ENCODE results near the gene AHRR.
A peak's percentile ranks its signal among the peaks of the same experiment; 100 is the strongest.

The AHRR gene

DNA sequence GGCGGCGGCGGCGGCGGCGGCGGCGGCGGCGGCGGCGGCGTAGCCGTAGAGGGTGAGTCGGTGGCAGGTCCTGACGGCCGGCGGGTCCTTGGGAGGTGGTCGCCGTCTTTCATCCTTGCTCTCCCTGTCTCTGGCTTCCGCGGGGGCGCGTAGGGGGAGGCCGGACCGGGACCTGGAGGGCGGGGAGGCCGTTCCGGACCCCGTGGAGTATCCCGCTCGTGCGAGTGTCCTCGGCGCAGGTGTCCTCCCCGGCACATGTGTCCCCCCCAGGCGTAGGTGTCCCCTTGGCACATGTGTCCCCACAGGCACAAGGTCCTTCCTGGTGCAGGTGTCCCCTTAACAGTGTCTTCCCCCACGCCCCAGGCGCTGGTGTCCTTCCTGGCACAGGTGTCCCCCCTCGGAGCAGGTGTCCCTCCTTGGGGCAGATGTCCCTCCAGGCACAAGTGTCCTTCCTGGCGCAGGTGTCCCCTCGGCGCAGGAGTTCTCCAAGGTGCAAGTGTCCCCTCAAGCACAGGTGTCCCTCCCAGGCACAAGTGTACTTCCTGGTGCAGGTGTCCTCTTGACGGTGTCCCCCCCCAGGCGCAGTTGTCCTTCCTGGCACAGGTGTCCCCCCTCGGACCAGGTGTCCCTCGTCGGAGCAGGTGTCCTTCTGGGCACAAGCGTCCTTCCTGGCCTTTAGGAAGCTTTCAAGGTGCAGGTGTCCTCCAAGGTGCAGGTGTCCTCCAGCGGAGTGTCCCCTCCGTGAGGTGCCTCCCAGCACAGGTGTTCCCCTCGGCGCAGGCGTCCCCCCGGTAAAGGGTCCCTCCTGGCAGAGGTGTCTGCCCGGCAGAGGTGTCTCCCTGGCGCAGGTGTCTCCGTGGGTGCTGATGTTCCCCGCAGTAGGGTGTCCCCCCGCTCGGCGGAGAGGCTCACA is 122.0 kb downstream of the AHRR start:
- Histone ChIP-seq H3K27ac (ENCODE audit: low read depth, low read length) (no peak overlapping the region), H3K4me3 (ENCODE audit: low read depth, low read length) (peak overlapping the region; percentile 89), H2BK120ac (ENCODE audit: insufficient read depth, low read length, poor library complexity) (peak overlapping the region; percentile 90), H4K12ac (ENCODE audit: low read depth, low read length) (peak overlapping the region; percentile 46), H2BK12ac (ENCODE audit: low read length) (no peak overlapping the region), H3K14ac (ENCODE audit: low read length) (peak overlapping the region; percentile 88), H3K23ac (ENCODE audit: low read length) (no peak overlapping the region), H3K27me3 (ENCODE audit: insufficient read depth, low read length) (no peaks in the 10 kb centered on the region), H3K9me3 (ENCODE audit: insufficient read depth, low read depth, low read length) (peaks cover 2% of the 10 kb centered on the region), H3K4ac (ENCODE audit: low read depth, low read length) (peak overlapping the region; percentile 95), H3K4me1 (ENCODE audit: control insufficient read depth in 1 of 2, insufficient read depth in 2 of 2, low read length in 2 of 2) (peaks cover 13 to 14% of the 10 kb centered on the region in 2 experiments), H3K4me2 (ENCODE audit: low read length) (peak overlapping the region; percentile 98), H3K79me2 (ENCODE audit: control insufficient read depth, insufficient read depth, low read length, poor library complexity) (peaks cover 14% of the 10 kb centered on the region), H3K79me1 (ENCODE audit: low read length) (peaks cover 7% of the 10 kb centered on the region), H2AFZ (ENCODE audit: insufficient read depth, low read length, poor library complexity) (peak overlapping the region; percentile 90), H3K36me3 (ENCODE audit: control insufficient read depth in 1 of 2, insufficient read depth in 2 of 2, low read length in 2 of 2) (peaks cover 15 to 16% of the 10 kb centered on the region in 2 experiments), H2AK5ac (ENCODE audit: low read length) (peak overlapping the region; percentile 6), H2BK5ac (ENCODE audit: low read depth, low read length, poor library complexity) (no peak overlapping the region), H3K9ac (ENCODE audit: low read length) (peak overlapping the region; percentile 95), H4K8ac (ENCODE audit: low read depth, low read length) (peak overlapping the region; percentile 95), H3K18ac (ENCODE audit: low read length) (peak overlapping the region; percentile 91), H4K91ac (ENCODE audit: low read depth, low read length) (peak overlapping the region; percentile 83)
- no CpG with 5 or more reads among the region's 62 CpGs for WGBS (ENCODE audit: extremely low coverage, insufficient coverage, insufficient read length)
- DNase-seq: no peak

DNA sequence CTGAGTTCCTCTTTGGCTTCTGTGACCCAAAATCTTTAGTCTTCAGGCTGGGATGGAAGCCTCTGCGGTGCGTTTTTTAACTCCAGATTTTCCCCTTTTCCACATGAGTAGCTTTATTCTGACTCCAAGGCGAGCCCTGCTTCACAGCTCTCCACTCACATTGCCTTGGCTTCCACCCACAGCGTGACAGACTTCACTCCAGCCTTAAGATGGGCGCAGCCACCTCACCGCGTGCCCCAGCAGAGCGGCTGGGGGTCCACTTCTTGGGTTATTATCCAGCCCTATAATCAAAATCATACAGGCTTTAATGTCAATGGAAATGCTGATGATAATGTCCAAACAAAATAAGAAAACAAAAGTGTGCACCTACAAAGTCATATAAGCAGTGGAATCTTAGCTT is 122.7 kb downstream of the AHRR start:
- no peak overlapping the region for H2BK120ac ChIP-seq (ENCODE audit: insufficient read depth, low read length, poor library complexity)
- peaks cover 2% of the 10 kb centered on the region for H3K9me3 ChIP-seq (ENCODE audit: insufficient read depth, low read depth, low read length)
- DNase-seq: no peak
- no peak overlapping the region for H4K12ac ChIP-seq (ENCODE audit: low read depth, low read length)
- no peak overlapping the region for H3K4me3 ChIP-seq (ENCODE audit: low read depth, low read length)
- no peak overlapping the region for H2BK5ac ChIP-seq (ENCODE audit: low read depth, low read length, poor library complexity)
- no peak overlapping the region for H3K27ac ChIP-seq (ENCODE audit: low read depth, low read length)
- H2BK12ac ChIP-seq (ENCODE audit: low read length): no peak overlapping the region
- no peak overlapping the region for H3K9ac ChIP-seq (ENCODE audit: low read length)
- no CpG with 5 or more reads among the region's 8 CpGs for WGBS (ENCODE audit: extremely low coverage, insufficient coverage, insufficient read length)
- no peak overlapping the region for H3K4me2 ChIP-seq (ENCODE audit: low read length)
- no peak overlapping the region for H4K8ac ChIP-seq (ENCODE audit: low read depth, low read length)
- no peak overlapping the region for H2AFZ ChIP-seq (ENCODE audit: insufficient read depth, low read length, poor library complexity)
- H3K23ac ChIP-seq (ENCODE audit: low read length): no peak overlapping the region
- H3K27me3 ChIP-seq (ENCODE audit: insufficient read depth, low read length): no peaks in the 10 kb centered on the region
- H3K4ac ChIP-seq (ENCODE audit: low read depth, low read length): peak overlapping the region; percentile 35
- no peak overlapping the region for H3K18ac ChIP-seq (ENCODE audit: low read length)
- no peak overlapping the region for H4K91ac ChIP-seq (ENCODE audit: low read depth, low read length)
- H3K14ac ChIP-seq (ENCODE audit: low read length): no peak overlapping the region
- peaks cover 13 to 14% of the 10 kb centered on the region in 2 experiments for H3K4me1 ChIP-seq (ENCODE audit: control insufficient read depth in 1 of 2, insufficient read depth in 2 of 2, low read length in 2 of 2)
- H2AK5ac ChIP-seq (ENCODE audit: low read length): no peak overlapping the region
- peaks cover 18 to 20% of the 10 kb centered on the region in 2 experiments for H3K36me3 ChIP-seq (ENCODE audit: control insufficient read depth in 1 of 2, insufficient read depth in 2 of 2, low read length in 2 of 2)
- H3K79me1 ChIP-seq (ENCODE audit: low read length): peaks cover 7% of the 10 kb centered on the region
- peaks cover 14% of the 10 kb centered on the region for H3K79me2 ChIP-seq (ENCODE audit: control insufficient read depth, insufficient read depth, low read length, poor library complexity)

DNA sequence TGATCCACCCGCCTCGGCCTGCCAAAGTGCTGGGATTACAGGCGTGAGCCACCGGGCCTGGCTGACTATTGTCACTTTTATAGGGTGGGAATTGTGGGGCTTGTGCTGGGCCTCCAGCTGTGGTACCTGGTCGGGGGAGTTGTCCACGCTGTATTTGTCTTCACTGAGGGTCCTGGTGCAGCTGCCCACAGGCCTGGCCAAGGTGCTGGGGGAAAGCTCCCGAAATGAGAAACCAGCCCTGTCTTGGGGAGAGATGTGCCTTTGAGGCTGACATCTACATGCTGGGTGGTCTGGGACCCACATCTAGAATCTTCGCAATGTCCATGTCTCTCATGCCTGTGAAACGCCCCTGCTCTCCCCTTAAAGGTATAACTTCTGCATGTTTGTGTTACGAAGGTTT is 124.1 kb downstream of the AHRR start:
- Histone ChIP-seq H3K4me1 (ENCODE audit: control insufficient read depth in 1 of 2, insufficient read depth in 2 of 2, low read length in 2 of 2) (peaks cover 13 to 14% of the 10 kb centered on the region in 2 experiments), H2BK5ac (ENCODE audit: low read depth, low read length, poor library complexity) (no peak overlapping the region), H3K27ac (ENCODE audit: low read depth, low read length) (no peak overlapping the region), H3K36me3 (ENCODE audit: control insufficient read depth in 1 of 2, insufficient read depth in 2 of 2, low read length in 2 of 2) (peaks cover 18 to 22% of the 10 kb centered on the region in 2 experiments), H2BK120ac (ENCODE audit: insufficient read depth, low read length, poor library complexity) (no peak overlapping the region), H3K27me3 (ENCODE audit: insufficient read depth, low read length) (no peaks in the 10 kb centered on the region), H3K9me3 (ENCODE audit: insufficient read depth, low read depth, low read length) (peaks cover 2% of the 10 kb centered on the region), H3K79me2 (ENCODE audit: control insufficient read depth, insufficient read depth, low read length, poor library complexity) (peaks cover 14% of the 10 kb centered on the region), H3K4me3 (ENCODE audit: low read depth, low read length) (no peak overlapping the region), H3K4ac (ENCODE audit: low read depth, low read length) (no peak overlapping the region), H3K23ac (ENCODE audit: low read length) (no peak overlapping the region), H4K8ac (ENCODE audit: low read depth, low read length) (no peak overlapping the region), H3K9ac (ENCODE audit: low read length) (no peak overlapping the region), H3K18ac (ENCODE audit: low read length) (no peak overlapping the region), H4K91ac (ENCODE audit: low read depth, low read length) (no peak overlapping the region), H3K79me1 (ENCODE audit: low read length) (peaks cover 7% of the 10 kb centered on the region), H3K14ac (ENCODE audit: low read length) (no peak overlapping the region), H3K4me2 (ENCODE audit: low read length) (no peak overlapping the region), H2AFZ (ENCODE audit: insufficient read depth, low read length, poor library complexity) (no peak overlapping the region), H2BK12ac (ENCODE audit: low read length) (no peak overlapping the region), H2AK5ac (ENCODE audit: low read length) (no peak overlapping the region), H4K12ac (ENCODE audit: low read depth, low read length) (no peak overlapping the region)
- DNase-seq: no peak
- no CpG with 5 or more reads among the region's 10 CpGs for WGBS (ENCODE audit: extremely low coverage, insufficient coverage, insufficient read length)

DNA sequence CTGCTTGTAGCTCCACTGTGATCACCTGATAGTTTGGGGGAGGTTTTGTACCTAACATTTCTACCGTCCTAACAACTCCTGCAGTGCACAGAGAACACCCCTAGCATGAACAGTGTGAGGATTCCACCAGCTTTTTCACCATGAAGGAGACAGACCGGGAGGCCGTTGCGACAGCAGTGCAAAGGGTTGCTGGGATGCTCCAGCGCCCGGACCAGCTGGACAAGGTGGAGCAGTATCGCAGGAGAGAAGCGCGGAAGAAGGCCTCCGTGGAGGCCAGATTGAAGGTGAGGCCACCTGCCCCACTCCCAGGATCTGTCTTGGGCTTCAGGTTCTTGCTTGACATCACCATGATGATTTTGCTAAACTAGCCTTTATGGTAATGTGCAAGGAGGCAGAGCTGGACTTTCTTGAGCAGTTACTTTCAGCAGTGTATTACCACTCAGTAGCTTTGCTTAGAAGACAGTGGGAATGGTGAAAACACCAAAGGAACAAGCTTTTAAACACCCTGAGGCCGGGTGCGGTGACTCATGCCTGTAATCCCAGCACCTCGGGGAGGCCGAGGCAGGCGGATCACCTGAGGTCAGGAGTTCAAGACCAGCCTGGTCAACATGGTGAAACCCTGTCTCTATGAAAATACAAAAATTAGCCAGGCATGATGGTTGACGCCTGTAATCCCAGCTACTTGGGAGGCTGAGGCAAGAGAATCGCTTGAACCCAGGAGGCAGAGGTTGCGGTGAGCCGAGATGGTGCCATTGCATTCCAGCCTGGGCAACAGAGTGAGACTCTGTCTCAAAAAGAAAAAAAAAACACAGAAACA is 124.8 kb downstream of the AHRR start:
- H3K9me3 ChIP-seq (ENCODE audit: insufficient read depth, low read depth, low read length): peaks cover 2% of the 10 kb centered on the region
- H3K79me2 ChIP-seq (ENCODE audit: control insufficient read depth, insufficient read depth, low read length, poor library complexity): peaks cover 14% of the 10 kb centered on the region
- H3K14ac ChIP-seq (ENCODE audit: low read length): no peak overlapping the region
- H4K12ac ChIP-seq (ENCODE audit: low read depth, low read length): no peak overlapping the region
- no peak overlapping the region for H4K91ac ChIP-seq (ENCODE audit: low read depth, low read length)
- no peak overlapping the region for H3K18ac ChIP-seq (ENCODE audit: low read length)
- no peak overlapping the region for H3K4me2 ChIP-seq (ENCODE audit: low read length)
- H3K79me1 ChIP-seq (ENCODE audit: low read length): peaks cover 7% of the 10 kb centered on the region
- no peak overlapping the region for H3K9ac ChIP-seq (ENCODE audit: low read length)
- no CpG with 5 or more reads among the region's 19 CpGs for WGBS (ENCODE audit: extremely low coverage, insufficient coverage, insufficient read length)
- no peak overlapping the region for H4K8ac ChIP-seq (ENCODE audit: low read depth, low read length)
- H2BK120ac ChIP-seq (ENCODE audit: insufficient read depth, low read length, poor library complexity): no peak overlapping the region
- H2AK5ac ChIP-seq (ENCODE audit: low read length): no peak overlapping the region
- H2AFZ ChIP-seq (ENCODE audit: insufficient read depth, low read length, poor library complexity): no peak overlapping the region
- H3K36me3 ChIP-seq (ENCODE audit: control insufficient read depth in 1 of 2, insufficient read depth in 2 of 2, low read length in 2 of 2): peaks cover 18 to 22% of the 10 kb centered on the region in 2 experiments
- H3K4me1 ChIP-seq (ENCODE audit: control insufficient read depth in 1 of 2, insufficient read depth in 2 of 2, low read length in 2 of 2): peaks cover 13 to 14% of the 10 kb centered on the region in 2 experiments
- H3K4ac ChIP-seq (ENCODE audit: low read depth, low read length): no peak overlapping the region
- DNase-seq: peak; percentile 28 to 33
- H2BK12ac ChIP-seq (ENCODE audit: low read length): no peak overlapping the region
- H3K27me3 ChIP-seq (ENCODE audit: insufficient read depth, low read length): no peaks in the 10 kb centered on the region
- no peak overlapping the region for H3K27ac ChIP-seq (ENCODE audit: low read depth, low read length)
- H3K23ac ChIP-seq (ENCODE audit: low read length): no peak overlapping the region
- H2BK5ac ChIP-seq (ENCODE audit: low read depth, low read length, poor library complexity): no peak overlapping the region
- H3K4me3 ChIP-seq (ENCODE audit: low read depth, low read length): no peak overlapping the region
